HG02623 (cell line): Measurements from ENCODE around the gene ATXN1.

Experiments used
- ATAC-seq: cut with Tn5 transposase; IDR thresholded peaks from one replicate; pipeline ENCODE4 v1.9.1; 2021; ENCODE audit warnings: moderate library complexity; ENCODE audit not compliant: unreplicated experiment

Gene ATXN1

DNA sequence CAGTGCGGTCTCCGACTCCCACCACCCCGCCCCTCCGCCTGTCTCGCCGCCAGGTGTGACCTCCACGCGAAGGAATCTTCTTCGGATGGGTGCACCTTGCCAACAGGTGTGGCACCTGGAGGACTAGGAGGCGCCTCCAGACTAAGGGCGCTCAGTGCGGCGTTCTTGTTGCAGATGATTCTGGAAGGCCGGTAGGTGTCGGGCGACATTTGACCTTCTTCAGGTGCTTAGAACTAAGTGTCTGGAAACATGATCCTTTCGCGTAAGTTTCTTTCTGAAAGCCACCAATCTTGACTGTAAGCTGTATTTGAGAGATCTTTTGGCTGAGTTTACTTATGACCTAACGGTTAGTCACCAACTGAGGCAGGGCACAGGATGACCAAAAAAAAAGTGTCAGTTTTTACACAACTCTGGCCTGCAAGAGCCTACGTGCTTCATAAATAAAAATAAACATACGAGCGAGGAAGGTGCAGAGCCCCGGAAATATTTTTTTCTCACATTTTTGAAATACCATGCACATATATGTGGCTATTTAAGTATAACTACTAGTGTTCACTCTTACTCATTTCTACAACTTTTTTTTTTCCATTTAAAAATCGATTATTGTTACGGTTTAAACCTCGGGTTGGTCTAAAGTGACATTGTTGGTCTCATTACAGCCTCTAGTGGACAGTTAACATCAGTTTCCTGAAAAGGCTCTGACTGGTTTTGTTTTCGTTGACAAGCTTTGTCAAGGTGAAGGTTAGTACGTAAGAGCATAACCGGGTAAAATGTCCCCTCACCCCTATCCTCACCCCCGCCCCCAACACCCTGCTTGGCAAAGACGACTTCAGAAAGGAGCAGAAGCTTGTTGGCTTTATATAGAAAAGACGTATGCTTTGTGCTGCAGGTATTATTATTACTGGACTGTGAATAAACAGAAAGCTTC, 1.6 kb upstream of the ATXN1 start:
- ATAC-seq, result peak; percentile 32

DNA sequence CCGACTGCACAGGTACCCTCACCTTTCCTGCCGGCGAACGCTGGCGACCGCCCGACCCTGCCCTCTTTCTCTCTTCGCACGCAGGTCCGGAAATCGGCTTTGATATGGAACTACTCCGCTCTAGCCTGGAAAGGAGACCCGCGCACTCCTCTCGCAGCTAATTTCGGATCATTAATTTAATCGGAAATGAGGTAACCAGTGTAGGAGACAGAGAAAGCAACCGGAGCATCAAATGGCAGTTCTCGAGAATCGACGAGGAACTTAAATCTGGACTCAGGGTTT, 949 bp upstream of the ATXN1 start:
- ATAC-seq, result no peak

DNA sequence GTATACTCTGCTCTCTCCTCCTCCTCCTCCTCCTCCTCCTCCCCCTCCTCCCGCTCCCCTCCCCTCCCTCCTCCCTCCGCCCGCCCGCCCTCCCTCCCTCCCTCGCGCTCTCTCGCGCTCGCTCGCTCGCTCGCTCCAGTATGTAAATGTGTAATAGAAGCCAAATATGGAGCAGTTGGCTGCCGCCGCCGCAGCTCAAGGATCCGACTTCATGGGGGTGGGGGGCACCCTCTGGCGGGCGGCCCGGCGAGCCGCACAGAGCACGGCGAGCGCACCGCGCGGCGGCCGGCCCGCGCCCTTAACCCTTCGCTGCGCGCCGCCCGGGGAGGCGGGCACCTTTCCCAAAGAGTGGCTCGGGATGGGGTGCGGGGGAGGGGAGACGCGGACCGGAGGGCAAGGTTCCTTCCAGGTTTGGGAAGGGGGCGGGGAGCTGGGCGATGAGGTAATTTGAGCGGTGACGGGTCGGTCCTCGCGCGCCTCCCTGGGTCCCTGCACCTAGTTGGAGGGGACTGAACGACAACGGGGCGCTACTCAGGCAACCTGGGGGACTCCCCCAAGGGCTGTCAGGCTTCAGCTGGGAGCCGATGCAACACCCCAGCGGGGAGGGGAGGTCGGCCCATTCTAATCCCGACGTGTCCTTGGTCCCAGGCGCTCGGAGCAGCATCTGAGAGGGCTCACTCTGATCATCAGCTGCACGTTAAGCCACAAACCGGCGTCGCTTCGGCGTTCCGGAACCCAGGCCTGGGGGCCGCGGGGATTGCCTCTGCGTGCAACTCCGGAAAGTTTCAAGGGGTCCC, 409 bp upstream of the ATXN1 start:
- peak; percentile 40 for ATAC-seq

- ATAC-seq, result peak; percentile 33
Observed at GRCh38 chr6:16759646-16760515, 1.4 kb downstream of the ATXN1 start.

DNA sequence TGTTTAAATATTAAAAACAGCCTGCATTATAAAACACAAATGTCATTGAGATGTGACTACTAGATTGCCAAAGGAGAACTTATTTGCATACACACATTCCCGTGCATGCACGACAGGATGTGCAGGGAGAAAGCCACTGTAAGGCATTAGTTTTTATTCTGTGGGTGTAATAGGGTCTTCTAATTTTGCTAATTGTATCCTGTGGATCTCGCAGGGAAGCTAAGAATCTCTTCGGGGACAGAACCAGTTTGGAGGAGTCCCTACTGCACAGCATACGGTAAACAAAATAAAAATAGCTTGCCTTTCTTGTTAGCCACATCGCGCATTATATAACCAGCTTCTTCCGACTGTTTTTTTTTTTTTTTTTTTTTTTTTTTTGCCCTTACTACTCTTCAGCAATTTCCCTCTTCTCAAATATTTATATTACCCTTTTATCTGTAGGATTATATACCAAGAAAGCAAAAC, 2.0 kb downstream of the ATXN1 start:
- ATAC-seq, result no peak

DNA sequence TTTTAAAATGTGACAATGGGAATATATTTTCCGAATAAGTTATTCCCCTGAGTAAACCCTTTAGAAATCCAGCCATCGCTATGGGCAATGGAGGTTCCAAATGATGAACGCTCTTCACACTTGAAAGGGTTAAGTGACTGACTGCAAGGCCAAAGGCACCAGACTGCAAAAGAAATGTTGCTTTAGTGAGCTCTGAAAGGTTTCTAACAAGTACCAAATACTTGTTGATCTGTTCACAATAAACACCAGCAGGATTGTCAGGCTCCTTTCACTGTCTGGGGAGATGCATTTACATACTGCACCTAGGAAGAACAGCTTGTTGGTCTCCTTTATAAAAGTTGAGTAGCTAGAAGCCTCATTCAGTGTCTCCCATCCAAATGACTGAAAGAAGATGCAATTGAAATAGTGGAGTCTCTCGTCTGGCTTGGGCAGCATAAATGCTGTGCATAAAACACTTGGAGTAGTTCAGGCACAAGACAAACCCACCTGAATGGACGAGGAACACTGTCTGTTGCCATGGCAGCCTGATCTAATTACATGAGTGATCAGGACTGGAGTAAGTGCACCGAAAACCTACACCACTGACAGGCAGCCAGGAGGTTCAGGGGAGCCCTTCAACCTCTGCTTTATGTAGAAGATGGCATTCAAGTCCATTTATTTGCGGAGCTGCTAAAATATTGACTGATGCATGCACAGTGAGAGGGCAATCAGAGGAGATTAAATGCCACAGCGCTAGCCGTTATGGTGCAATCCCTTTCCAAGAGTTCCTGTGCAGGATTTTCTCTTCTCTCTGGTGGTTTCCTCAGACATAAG, 2.9 kb downstream of the ATXN1 start:
- ATAC-seq, result no peak

DNA sequence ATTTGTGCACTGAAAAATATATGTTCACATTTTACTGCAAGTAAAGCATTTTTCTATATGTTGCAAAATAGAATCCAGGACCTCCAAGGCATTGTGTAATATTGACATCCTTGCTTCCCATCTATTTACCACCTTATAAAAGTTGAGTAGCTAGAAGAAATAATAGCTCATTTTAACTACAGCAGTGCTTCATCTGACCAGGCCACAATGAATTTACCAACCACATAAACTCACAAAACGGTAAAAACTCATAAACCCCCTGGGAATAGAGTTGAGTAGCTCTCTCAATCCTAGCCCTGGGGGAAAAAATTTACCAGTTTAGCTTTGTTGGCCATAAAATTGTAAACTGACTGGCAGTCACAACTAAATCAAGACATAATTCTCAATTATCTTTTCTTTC, 3.9 kb downstream of the ATXN1 start:
- ATAC-seq, result no peak

DNA sequence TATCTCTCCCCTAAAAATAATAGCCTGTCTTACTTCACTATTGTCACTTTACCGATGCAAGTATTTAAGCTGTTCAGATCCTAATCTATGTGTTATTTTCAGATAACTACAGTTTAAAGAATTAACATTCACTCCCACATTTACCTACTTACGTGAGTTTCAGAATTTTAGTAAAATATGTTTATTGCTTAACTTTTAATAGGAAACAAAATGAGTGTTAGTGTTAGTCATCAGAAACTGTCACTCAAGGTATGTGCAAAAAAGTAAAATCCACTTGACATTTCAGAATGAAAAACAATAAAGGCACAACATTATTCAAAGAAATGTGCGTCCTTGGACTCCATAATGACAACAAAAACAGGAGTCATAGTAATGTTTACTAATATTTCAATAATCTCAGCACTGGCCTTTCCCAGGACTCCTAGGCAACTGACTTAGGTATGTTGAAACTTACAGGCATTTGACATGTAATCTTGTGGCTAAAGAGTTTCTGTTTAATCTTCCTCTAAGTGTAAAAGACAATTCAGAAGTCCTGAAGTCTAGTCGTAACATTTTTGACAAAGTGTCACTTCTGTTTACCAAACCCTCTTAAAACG, 4.5 kb downstream of the ATXN1 start:
- no peak for ATAC-seq

- no peak for ATAC-seq
Observed at GRCh38 chr6:16755544-16755943, 5.7 kb downstream of the ATXN1 start.

GRCh38 chr6:16754876-16755275, 6.4 kb downstream of the ATXN1 start:
- no peak for ATAC-seq

DNA sequence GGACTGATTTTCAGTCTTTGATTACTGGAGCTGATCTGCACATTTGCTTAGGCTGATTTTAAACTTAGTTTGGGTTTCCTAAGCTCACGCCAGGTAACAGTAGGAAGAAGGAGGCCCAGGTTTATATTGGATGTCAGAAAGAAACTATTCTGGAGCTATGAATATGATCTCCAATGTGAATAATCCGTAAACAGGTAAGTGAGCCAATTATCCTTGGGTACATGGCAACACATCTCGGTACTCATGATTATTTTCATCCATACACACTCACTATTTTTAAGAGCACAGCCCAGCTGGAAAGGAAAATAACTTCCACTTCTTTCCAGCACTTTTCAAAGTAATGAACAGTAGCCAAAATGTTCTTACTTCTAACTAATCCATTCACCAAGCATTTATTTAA, 7.0 kb downstream of the ATXN1 start:
- ATAC-seq, result no peak

DNA sequence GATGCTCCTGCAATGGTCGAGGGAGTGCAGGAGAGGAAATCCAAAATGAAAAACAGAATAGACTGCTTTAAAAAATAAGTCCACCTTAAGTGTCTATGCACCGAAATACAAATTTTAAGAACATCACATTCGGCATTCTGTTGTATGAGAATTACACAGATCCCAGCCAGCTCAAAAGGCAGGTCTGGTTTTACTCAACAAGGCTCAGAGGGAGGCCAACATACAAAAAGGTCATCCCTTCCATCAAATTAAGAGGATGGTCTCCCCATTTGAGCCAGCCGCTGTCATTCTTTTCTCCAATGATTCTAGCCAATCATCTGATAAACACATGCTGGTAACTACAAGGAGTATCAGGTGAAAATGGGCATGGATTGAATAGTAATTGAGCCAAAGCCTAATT, 7.9 kb downstream of the ATXN1 start:
- ATAC-seq, result no peak

DNA sequence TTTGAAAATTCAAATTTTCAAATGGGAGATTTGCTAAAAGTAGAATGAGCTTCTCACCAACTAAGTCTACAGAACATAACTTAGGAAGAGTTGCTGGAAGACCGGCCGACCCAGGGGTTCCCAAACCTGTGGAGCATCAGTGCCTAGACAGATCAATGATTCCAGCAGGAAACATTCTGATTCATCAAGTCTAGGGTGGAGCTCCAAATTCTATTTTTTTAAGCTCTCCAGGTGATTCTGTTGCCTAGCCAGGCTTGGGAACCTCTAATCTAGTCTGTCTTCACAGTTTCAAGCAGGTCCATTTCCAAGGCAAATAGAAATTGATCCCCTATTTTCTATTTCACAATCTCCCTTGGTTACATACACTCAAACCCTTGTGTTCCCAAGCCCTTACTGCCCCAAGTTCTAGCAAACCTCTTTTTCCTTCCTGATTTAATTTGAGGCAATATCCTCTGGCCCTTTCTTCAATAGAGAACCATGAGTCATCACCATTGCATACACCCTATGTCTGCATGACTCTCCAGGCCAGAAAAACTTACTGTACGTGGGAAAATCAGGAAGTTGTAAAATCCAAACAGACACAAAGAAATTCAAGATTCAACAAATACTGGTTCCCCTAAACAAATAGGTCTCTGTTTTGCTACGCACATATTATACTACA, 8.9 kb downstream of the ATXN1 start:
- ATAC-seq, result no peak

DNA sequence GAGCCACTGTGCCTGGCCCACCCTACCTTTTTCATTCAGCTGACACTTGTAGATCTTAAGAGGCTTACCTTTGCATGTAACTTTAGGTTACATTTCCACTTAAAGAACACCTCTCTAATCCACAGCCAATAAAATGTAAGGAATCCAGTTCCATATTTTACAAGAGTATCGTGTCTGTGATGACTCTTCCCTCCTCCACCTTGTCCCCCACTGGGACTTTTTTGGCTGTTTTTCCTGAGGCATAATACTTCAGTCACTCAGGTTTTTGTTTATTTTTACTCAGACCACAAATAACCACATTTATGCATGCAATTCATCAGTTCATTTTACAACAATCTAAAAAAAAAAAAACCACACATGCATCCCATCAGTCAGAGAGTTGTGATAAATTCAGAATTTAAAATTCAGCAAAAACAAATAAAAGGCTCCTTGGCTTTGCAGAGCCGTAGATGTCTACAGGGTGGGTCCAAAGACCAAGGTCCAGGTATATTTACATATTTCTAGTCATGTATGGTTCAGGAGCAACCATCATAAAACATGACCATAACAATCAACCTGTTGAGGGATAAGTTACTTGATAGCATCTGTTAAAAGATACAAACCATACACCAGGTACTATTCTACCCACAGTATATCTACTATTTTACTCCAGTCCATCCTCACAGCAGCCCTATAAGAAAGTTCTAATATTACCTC, 9.9 kb downstream of the ATXN1 start:
- ATAC-seq, result no peak

GRCh38 chr6:16750566-16750965, 10.7 kb downstream of the ATXN1 start:
- ATAC-seq, result no peak

- no peak for ATAC-seq
Observed at GRCh38 chr6:16749516-16750485, 11.5 kb downstream of the ATXN1 start.

- ATAC-seq, result no peak
Observed at GRCh38 chr6:16748025-16748319, 13.3 kb downstream of the ATXN1 start.
